DMS153 (cell line): ENCODE measurements around the gene IMP4.

ENCODE experiments used
- DNase-seq: peaks from one replicate; lab custom pipeline; 2025; lab: John Stamatoyannopoulos, UW

The IMP4 gene

DNA sequence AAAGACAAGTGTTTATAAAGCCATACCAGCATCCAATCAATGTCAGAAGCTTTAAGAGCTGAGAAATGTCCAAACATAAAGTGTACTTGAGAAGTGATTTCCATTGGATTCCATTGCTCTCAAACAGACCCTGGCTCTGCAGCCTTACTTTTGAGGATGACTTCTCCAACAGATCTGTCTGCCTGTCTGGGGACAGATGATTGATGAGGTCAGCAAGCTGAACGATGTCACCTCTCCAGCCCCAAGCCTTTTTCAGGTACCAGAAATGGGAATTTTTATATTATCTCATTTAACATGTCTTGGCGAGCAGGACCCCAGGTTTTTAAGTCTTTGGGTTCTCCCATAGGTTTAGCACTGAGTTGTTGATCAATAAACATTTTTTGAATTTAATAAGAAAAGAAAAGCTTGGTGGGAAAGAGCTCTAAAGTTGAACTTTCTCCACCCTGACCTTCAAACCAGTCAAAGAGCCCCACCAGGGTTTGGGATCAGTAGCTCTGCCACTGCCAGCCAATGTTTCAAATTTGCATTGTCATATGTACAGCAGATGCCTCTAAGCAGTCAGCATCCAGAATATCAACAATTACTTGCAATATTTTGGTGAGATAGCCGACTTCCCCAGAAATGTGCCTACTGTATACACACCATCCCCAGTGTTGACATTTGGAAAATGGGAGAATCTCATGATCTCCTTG, 35.7 kb downstream of the IMP4 start:
- DNase-seq, result no peak

DNA sequence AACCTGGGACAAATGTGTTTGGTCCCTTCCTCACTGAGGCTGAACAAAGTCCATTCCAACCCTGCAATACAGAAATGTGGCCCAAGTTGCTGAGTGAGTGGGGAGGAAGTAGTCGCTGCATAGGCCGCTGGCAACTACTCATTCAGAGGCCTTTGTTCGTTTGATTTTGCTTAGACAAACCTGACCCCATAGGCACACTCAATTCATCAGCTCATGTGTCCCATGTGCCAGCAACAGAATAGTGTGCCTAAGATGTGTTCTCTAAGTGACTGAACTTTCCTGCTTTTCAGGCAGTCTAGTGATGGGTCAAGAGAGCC, 36.2 kb downstream of the IMP4 start:
- no peak for DNase-seq

DNA sequence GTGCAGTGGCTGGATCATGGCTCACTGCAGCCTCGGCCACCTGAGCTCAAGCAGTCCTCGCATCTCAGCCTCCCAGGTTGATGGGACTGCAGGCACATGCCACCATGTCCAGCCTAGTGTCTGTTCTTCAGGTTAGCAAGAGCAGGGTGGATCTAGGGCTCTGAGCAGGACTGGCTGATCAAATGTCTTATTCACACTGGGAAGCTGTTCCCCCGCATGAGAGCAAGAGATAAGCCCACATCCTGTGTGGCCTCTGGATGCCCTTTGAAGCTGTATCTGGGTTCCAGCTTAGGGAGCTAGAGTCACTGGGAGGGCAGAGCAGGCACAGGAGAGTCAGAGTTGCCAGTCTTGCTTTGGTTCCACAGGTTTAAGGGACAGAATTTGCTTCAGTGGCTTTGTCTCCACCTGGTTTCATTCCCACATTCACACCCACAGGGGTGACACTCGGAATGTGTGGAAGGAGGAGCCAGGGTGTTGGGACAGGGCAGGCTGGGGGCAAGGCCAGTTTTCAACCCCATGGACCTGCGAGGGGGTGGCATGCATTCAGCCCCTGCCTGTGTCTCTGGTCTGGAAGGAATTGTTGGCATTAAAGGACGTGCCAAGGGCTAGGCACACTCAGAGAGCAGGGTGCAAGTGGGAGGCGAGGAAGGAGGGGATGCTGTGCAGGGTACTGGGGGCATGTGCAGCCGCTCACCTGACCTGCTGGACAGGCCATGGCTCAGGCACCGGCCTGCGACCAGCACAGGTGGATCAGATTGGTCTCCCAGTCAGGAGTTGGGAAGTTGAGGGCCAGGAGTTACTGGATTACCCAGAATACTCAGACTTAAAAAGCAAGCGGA, 37.6 kb downstream of the IMP4 start:
- no peak for DNase-seq

DNA sequence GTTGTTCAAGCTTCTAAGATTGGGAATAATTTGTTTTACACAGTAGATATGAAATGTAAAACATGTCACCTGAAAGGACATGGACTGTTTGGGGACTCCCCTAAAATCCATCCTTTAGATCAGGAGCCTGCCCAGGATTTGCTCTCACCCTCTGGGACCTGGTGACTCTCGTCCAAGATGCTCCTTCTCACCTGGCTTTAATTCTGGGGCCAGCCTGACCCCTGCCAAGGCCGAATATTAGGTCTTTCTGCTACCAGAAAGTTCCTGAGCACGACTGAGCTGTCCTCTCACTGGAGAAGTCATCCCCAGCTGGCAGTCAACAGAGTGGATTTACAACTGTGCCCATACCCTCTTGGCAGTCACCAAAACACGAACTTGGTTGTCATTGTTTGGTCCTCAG, 38.4 kb downstream of the IMP4 start:
- no peak for DNase-seq

DNA sequence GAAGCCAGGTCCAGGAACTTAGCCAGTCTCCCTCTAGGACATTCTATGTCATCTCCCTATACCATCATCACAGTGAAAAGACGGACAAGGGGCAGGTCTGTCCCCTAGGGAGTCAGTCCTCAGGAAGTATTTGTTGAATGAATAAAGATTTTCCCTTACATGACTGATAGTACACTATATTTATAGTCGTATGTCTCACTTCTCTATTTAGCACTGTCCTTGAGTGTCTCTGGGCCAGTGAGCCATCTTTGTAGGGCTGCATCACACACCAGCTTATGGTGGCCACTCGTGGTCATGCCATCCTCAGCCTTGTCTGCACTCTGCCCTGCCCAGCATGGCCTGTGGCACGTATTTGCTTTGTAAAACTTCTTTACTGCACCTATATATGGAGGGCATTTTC, 38.9 kb downstream of the IMP4 start:
- DNase-seq, result no peak

DNA sequence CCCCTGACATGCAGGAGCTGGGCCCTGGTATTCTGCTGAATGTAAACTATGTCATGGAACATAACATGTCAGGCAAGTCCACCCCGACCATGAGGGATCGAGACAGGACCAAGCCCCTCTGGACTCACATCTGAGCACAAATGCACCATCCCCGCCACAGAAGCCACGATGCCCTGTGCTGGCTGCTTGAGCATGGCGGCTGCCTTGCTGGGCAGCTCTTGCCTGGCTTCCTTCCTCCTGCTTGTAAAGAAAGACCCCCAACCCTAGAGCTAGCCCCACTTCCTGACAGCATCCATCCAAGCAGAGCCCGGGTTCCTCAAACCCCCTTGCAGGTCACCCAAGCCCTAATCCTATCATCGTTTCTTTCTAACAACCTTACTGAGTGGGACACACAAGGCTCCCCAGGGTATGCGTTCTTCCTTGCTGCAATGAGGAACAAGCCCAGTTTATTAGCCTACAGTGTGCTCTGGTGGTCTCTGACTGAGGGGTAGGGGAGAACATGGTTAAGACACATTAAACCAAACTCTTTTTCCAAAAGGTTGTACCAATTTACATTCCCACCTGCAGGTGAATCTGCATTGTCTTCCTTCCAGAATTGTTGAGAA, 39.7 kb downstream of the IMP4 start:
- DNase-seq, result no peak

DNA sequence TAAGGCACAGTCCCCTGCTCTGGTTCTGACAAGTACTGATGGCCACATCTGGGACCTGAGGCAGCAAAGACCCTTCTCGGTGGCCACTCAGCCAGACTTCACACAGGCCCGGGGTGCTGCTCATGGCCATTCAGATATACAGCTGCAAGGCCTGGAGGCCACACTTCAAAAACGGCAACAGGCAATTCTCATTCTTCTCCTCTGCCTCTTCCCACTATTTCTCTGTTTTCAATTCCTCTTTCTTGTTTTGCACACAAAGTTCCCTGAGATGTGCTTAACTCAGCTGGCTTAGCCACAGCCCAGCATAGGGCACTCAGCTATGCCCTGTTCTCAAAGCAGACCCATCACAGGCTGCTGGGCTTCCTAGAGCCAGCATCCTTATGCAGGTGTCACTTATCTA, 43.0 kb downstream of the IMP4 start:
- DNase-seq, result no peak

DNA sequence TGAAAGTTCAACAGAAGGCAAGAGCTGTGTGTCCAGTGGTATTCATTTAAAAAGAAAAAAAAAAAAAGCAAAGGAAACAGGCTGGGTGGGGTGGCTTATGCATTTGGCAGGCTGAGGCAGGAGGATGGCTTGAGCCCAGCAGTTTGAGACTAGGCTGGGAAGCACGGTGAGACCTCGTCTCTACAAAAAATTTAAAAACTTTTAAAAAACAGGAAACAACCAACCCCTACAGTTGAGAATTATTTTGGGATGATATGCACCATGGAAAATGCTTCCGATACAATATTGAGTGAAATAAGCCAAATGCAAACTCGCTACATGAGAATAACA, 44.3 kb downstream of the IMP4 start:
- no peak for DNase-seq

DNA sequence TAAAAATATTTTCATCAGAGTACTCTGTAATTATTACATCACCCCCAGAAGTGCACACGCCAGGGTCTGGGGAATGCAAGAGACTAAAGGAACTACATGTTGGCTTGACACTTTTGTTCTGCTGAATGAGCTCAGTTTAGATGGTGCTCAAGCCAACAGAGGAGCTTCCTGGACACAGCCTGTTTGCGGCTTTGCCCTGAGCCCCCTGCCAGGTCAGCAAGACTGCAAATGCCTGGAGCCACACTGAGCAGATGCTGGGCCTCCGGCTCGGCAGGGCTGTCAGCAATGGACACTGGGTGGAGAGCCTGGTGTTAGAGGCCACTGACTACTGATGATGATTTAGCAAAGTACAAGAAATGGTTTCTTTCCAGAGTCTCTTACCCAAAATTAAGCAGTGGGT, 45.1 kb downstream of the IMP4 start:
- DNase-seq, result no peak

DNA sequence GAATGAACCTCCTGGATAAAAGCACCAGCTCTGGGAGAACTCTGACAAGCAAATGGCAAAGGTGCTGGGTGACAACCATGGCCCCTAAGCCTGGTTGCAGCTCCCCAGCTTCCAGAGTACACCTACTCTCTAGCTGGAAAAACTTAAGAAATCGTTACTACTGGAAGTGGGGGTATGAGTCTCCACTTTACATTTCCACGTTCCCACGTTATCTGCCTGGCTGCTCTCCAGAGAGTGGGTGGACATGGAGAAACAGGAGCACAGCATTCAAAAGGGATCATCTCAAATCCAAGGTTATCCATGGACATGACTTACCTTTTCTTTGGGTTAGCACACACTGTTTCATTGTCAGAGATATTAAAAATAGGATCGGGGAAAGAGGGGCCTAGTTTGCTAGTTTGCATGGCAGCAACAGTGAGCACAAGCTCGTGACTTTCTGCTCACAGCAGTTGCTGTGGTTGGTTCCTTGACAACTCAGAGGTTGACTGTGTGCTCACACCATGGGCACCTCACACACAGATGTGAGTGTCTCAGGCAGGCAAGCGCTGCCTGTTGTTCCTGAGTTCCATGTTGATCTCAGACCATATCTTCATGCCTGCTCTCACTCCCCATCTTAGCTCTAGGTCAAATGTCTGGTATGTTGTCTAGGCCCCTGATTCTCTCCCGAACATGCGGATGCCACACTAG, 45.7 kb downstream of the IMP4 start:
- no peak for DNase-seq

DNA sequence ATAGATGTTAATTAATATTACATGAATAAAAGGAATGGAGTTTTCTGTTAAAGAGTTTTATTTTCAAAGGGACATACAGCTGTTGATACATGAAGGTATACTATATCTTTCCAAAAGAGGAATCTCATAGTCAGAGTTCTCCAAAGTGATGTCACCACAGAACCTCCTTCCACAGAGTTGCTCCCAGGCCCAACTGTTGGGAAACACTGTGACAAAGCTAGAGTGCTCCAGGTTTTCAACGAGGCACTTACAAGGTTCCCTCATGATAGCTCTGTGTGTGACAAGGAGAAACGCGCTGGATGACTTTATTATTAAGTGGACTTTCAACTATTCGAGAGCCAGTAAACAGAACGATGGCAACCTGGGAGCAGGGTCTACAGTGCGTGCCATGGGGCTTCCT, 46.7 kb downstream of the IMP4 start:
- DNase-seq, result no peak

DNA sequence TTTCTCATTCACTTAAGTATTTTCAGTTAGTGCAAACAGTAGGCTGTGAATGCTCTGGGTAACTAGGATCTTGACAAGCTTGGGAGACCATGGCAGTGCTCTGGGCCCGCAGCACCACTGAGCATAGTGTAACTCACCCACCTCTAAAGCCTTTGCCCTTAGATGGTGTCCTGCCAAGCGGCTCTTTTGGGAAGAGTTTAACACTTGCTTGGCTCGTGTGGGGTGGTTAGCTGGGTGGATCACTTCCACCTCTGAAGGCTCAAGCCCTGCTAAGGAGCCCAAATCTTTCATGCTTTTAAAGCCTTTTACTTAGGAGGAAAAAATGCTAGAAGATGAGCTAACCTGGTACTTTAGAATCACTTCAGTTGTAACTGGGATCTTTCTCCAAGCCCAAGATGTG, 47.1 kb downstream of the IMP4 start:
- no peak for DNase-seq

DNA sequence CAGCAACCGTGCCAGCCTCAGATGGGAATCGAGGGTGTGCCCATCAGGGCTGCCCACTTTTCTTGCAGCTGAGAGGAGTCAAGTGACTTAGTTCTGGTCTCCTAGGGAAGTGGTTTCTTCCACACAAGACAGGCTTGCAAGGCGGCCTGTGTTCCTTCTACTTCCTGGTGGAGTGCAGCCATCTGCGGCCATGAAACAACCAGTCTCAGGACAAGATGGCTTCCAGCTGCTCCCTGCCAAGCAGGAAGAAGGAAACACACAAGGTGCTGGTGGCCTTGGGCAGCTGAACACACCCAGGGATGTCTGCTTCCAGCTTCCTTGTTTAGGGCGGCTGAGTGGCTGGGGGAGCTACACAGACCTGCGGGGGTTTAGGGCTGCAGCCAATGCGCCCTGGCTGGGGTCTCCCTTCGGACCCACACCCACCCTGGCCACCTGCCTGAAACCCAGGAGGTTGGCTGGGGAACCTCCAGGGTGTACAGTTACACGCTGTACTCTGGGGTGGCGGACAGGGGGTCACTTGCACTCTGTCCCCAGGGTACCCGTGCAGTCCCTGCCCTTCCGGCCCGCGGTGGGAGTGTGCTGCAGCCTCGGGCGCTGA, 47.9 kb downstream of the IMP4 start:
- peak; percentile 38 for DNase-seq

DNA sequence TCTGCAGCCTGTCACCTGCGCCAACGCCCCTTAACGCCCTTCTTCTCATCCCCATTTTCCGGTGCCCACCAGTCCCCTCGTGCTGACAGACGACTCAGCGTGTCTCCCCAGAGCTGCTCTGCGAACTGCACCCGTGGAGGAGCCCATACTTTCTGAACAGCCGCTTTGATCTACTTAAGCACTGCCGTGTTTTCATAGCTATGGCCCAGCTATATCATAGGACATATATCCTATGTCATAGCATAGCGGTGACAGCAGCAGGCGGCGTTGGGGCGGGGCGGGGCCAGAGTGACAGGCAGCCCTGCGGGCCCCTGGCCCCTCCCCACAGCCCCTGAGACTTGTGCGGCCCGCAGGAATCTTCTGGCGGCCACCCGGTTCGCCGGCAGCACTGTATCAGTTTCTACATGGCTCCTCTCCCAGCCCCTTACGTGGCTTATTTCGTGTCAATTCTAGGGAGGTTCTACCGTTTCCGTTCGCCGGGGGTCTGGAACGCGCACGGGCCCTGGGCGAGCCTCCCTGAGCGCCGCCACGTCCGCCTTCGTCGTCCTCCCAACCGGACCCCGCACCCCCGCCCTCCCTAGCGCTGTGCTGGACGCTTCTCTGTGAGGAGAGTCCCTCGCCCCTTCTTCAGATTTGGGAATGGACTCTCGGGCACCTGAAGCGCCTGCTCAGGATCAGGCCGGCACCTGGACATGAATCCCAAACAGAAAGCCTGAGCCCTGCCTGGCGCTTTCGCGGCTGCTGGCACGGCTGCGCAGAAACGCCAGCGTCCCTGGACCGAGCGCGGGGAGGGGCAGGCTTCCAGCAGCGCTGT, 48.6 kb downstream of the IMP4 start:
- peak; percentile 50 for DNase-seq

DNA sequence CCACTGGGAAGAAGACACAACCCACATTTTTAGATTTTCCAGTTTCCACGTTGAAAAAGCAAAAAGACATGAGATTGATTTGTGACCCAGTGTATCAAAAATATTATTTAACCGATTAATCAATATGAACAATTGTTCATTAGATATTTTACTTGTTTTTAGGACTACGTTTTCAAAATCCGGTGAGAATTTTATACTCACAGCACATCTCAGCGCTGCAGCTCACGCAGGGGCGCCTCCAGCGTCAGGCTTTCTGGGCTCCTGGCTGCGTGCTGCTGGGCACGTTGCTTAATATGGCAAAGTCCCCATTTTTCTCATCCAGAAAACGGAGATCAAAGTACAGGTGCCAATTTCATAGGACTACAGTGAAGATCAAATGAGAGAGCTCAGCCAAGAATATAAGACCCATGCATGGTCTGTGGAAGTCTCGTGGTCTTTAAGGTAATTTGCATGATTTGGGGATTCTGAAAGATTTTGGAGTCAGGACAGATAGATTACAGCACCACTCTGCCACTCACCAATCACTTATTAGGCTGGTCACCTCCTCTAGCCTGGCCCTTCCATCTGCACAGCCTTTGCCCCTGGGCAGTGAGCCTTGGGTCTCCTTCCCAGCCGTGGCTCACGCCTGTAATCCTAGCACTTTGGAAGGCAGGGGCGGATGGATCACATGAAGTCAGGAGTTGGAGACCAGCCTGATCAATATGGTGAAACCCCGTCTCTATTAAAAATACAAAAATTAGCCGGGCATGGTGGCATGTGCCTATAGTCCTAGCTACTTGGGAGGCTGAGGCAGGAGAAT, 49.4 kb downstream of the IMP4 start:
- no peak for DNase-seq

DNA sequence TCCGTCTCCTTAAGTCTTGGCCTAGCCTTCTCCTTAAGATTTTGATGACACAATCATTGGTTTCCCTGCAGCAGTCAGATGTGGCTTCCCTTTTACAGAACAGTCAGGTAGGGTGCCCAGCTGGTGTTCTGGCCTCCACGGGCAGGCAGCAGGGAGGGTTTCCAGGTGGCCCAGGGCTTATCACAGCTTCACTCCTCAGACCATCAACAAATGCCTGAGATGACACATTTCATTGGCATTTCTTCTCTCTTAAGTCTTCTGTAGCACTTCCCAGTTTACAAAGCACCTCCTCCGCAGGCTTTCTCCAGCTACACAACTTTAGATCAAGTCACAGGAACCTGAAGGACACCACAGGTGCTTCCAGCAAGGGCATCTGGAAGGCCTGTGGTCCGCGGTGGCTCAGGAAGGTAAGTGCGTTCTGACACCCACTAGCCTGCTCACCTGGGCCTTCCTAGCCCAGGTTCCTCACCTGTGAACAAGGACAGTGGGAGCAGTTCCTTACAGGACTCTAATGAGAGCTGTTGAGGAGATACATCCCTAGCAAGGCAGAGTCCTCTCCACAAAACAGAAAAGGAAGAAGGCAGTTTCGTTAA, 50.7 kb downstream of the IMP4 start:
- no peak for DNase-seq
